Stimulated activated naive CD8-positive, alpha-beta T cell treated with anti-CD3 and anti-CD28 coated beads, Interleukin-15, Interleukin-2, amounts not matched to agents 100 U/mL and 50 U/mL, for 24 hours (primary cell): ENCODE results near the gene ZFYVE16.
"Not testable (repeated sequence)": the region's sequence is repeated elsewhere in the genome, so short reads cannot be mapped to it uniquely, and the experiment has no call there.

ENCODE experiments used
- ATAC-seq: fragments of 150-1000 bp; cut with Tn5 transposase; one replicate; pipeline ENCODE4 v1.10.0; 2021
- DNase-seq: peaks from one replicate; pipeline ENCODE4 v3.0.0; 2021

Gene ZFYVE16

GRCh38 chr5:80407735-80408483 lies at the start of gene ZFYVE16:
Gene ZFYVE16, plus strand, starts transcription at chr5:80408064. Its CDS starts 26,084 bp downstream, at chr5:80434148.
- DNase-seq (peak; percentile 98), ATAC-seq (peak; percentile 92)

GRCh38 chr5:80360914-80361444 lies 46.9 kb upstream of the ZFYVE16 start:
- ATAC-seq = no peak
- no peak for DNase-seq

- DNase-seq = no peak
- no peak for ATAC-seq
Measured at GRCh38 chr5:80364892-80365291, 43.0 kb upstream of the ZFYVE16 start.

GRCh38 chr5:80368661-80369480 lies 39.0 kb upstream of the ZFYVE16 start:
- ATAC-seq = no peak

GRCh38 chr5:80369521-80369920 lies 38.3 kb upstream of the ZFYVE16 start:
- ATAC-seq (no peak), DNase-seq (no peak)

More at GRCh38 chr5:80368661-80369480, 39.0 kb upstream of the ZFYVE16 start:
- no peak for DNase-seq

- no peak for DNase-seq
- no peak for ATAC-seq
Measured at GRCh38 chr5:80370390-80370789, 37.5 kb upstream of the ZFYVE16 start.

GRCh38 chr5:80372780-80373179 lies 35.1 kb upstream of the ZFYVE16 start:
- no peak for DNase-seq
- ATAC-seq = no peak

GRCh38 chr5:80374188-80374587 lies 33.7 kb upstream of the ZFYVE16 start:
- ATAC-seq = no peak
- DNase-seq = no peak

- DNase-seq (no peak), ATAC-seq (no peak)
Measured at GRCh38 chr5:80376557-80376956, 31.3 kb upstream of the ZFYVE16 start.

- ATAC-seq = no peak
- DNase-seq = no peak
Measured at GRCh38 chr5:80382488-80382887, 25.4 kb upstream of the ZFYVE16 start.

GRCh38 chr5:80387063-80387768 lies 20.6 kb upstream of the ZFYVE16 start:
- DNase-seq (no peak), ATAC-seq (no peak)

GRCh38 chr5:80389580-80389979 lies 18.3 kb upstream of the ZFYVE16 start:
- ATAC-seq (no peak), DNase-seq (no peak)

GRCh38 chr5:80390413-80390812 lies 17.5 kb upstream of the ZFYVE16 start:
- ATAC-seq, DNase-seq: not testable (repeated sequence)

- not testable (repeated sequence) for DNase-seq, ATAC-seq
Measured at GRCh38 chr5:80391267-80391666, 16.6 kb upstream of the ZFYVE16 start.

- ATAC-seq = peak; percentile 46
- no peak for DNase-seq
Measured at GRCh38 chr5:80399526-80400239, 8.2 kb upstream of the ZFYVE16 start.

GRCh38 chr5:80400368-80400767 lies 7.5 kb upstream of the ZFYVE16 start:
- ATAC-seq, DNase-seq: not testable (repeated sequence)

GRCh38 chr5:80403782-80404181 lies 4.1 kb upstream of the ZFYVE16 start:
- ATAC-seq (no peak), DNase-seq (no peak)

- ATAC-seq (no peak), DNase-seq (peak; percentile 13)
Measured at GRCh38 chr5:80406980-80407734, 707 bp upstream of the ZFYVE16 start.

- peak; percentile 63 for DNase-seq
- ATAC-seq = peak; percentile 46
Measured at GRCh38 chr5:80408484-80409366, 861 bp downstream of the ZFYVE16 start.
